Spleen (tissue), 11 donors: ENCODE results near the gene NUP210L. TPM values are rescaled to one million over a fixed set of nuclear protein-coding genes. Genes with fewer than 3 reads are reported as not detected.

Experiments
- DNase-seq: peaks from one replicate; pipeline ENCODE4 v3.0.0-alpha.2; 2020
- H3K27ac ChIP-seq, 8 donors: fragments of 200-600 bp; sonication (generic) in 7 of 8; 1 replicate in 4 of 8; 2 replicates in 4 of 8; pipeline versions ENCODE4 v1.5.0 to v1.8.0; 2016 to 2021; ENCODE audit warnings: inconsistent platforms in 4 of 8, mild to moderate bottlenecking in 4 of 8, moderate library complexity in 1 of 8
- H3K27me3 ChIP-seq, 7 donors: fragments of 200-600 bp; sonication (generic) in 6 of 7; replicated peaks in 1 of 7; 1 replicate in 4 of 7; 2 replicates in 3 of 7; pipeline versions ENCODE4 v1.5.0 to v1.8.0; 2016 to 2021; ENCODE audit warnings: inconsistent platforms in 3 of 7, mild to moderate bottlenecking in 1 of 7
- H3K36me3 ChIP-seq, 6 donors: fragments of 200-600 bp; sonication (generic) in 5 of 6; 1 replicate in 4 of 6; 2 replicates in 2 of 6; pipeline versions ENCODE4 v1.5.0 to v1.8.0; 2016 to 2021; ENCODE audit warnings: inconsistent platforms in 2 of 6
- H3K4me1 ChIP-seq, 6 donors: fragments of 200-600 bp; sonication (generic) in 5 of 6; 1 replicate in 3 of 6; 2 replicates in 3 of 6; pipeline versions ENCODE4 v1.5.0 to v1.8.0; 2016 to 2021; ENCODE audit warnings: inconsistent platforms in 3 of 6
- H3K4me3 ChIP-seq, 8 donors: fragments of 200-600 bp; sonication (generic) in 7 of 8; 1 replicate in 4 of 8; 2 replicates in 4 of 8; pipeline versions ENCODE4 v1.5.0 to v1.8.0; 2016 to 2021; ENCODE audit warnings: inconsistent platforms in 4 of 8, mild to moderate bottlenecking in 4 of 8, moderate library complexity in 2 of 8
- H3K9me3 ChIP-seq, 8 donors: fragments of 200-600 bp; sonication (generic) in 7 of 8; 1 replicate in 4 of 8; 2 replicates in 4 of 8; pipeline versions ENCODE4 v1.5.0 to v1.8.0; 2016 to 2021; ENCODE audit warnings: inconsistent platforms in 4 of 8
- POLR2A ChIP-seq, 3 donors: fragments of 450-650 bp; IDR thresholded peaks; one replicate each; pipeline ENCODE4 v1.5.1; 2017; ENCODE audit warnings: antibody characterized with exemption in 3 of 3, mild to moderate bottlenecking in 1 of 3
- POLR2AphosphoS5 ChIP-seq, 3 donors: sonication (generic); formaldehyde crosslinking; IDR thresholded peaks; one replicate each; pipeline ENCODE4 v1.5.1; 2017; ENCODE audit warnings: antibody characterized with exemption in 3 of 3
- WGBS, 5 donors: extraction: QIAGEN DNeasy Blood & Tissue Kit in 3 of 5; methylation state at CpG; one replicate each; pipeline versions ENCODE4 v1.1.5 to v1.1.7; 2013 to 2018; 5-methylcytosine and 5-hydroxymethylcytosine counted together
- intact Hi-C: fragments of 100-400 bp; cut with DNase I; formaldehyde crosslinking; loops from one replicate; pipeline ENCODE4 v1.15.0; 2023; ENCODE audit warnings: low total_unique reads
- polyA plus RNA-seq, 3 donors: library from polyadenylated mRNA; stranded (reverse); fragments of 200-250 nt; gene quantifications; one replicate each; pipeline ENCODE4 v1.2.1, GENCODE V29; 2013
- total RNA-seq, 7 donors: library from RNA; depleted of rRNA in 3 of 7; stranded (reverse); fragments of >200 nt in 3 of 7; fragmentation: NEBNext Ultra II Directional in 4 of 7; extraction: Animal tissue kit (Norgen Biotek cat#: 25700) in 4 of 7; gene quantifications; one replicate each; pipeline versions ENCODE4 v1.1.0 to v1.2.1, GENCODE V29; 2016 to 2021
- TF ChIP-seq, protein P1 (sequence below), 11 experiments: fragments of 200-600 bp in 7 of 11; fragments of 450-650 bp in 4 of 11; sonication (generic) in 4 of 11; IDR thresholded peaks in 8 of 11; conservative IDR thresholded peaks in 3 of 11; 1 replicate in 7 of 11; 2 replicates in 4 of 11; pipeline versions ENCODE4 v1.4.0 to v1.8.0; 2016 to 2021; ENCODE audit warnings: antibody characterized with exemption in 11 of 11, inconsistent platforms in 4 of 11, mild to moderate bottlenecking in 1 of 11
- donor health status: healthy with polysubstance abuse.
- donor health status: DM: no; HTN: no; CAD: no; lungs with moderate emphysema.
- donor health status: DM: no; HTN: no; CAD: no.
- donor health status: Bipolar disorder and iron deficiency.
- donor health status: healthy.
- donor health status: DM: no; HTN: no; CAD: no.
- donor health status: DM: yes; HTN: yes; CAD: no.

The NUP210L gene
- total and polyA plus RNA-seq, 10 donors, result 0.02 to 0.34 (median 0.09) TPM; not detected in 4

- 20 to 26% (median 21%) methylated on average over 6 of the region's 6 CpGs for WGBS, 5 donors
These were observed 197.7 kb downstream of the NUP210L start for GRCh38 chr1:153956997-153957715.

GRCh38 chr1:153954826-153955225 is 200.0 kb downstream of the NUP210L start:
- TF ChIP-seq POLR2A (IDR thresholded peaks at IDR 0.05) (no peak), POLR2AphosphoS5 (IDR thresholded peaks at IDR 0.05) (no peak)
- TF ChIP-seq, protein P1, sequence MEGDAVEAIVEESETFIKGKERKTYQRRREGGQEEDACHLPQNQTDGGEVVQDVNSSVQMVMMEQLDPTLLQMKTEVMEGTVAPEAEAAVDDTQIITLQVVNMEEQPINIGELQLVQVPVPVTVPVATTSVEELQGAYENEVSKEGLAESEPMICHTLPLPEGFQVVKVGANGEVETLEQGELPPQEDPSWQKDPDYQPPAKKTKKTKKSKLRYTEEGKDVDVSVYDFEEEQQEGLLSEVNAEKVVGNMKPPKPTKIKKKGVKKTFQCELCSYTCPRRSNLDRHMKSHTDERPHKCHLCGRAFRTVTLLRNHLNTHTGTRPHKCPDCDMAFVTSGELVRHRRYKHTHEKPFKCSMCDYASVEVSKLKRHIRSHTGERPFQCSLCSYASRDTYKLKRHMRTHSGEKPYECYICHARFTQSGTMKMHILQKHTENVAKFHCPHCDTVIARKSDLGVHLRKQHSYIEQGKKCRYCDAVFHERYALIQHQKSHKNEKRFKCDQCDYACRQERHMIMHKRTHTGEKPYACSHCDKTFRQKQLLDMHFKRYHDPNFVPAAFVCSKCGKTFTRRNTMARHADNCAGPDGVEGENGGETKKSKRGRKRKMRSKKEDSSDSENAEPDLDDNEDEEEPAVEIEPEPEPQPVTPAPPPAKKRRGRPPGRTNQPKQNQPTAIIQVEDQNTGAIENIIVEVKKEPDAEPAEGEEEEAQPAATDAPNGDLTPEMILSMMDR (IDR thresholded peaks at IDR 0.05 in 8 of 11, conservative IDR thresholded peaks at IDR 0.05 in 3 of 11), result no peak
- H3K4me1 ChIP-seq, result peaks cover 33 to 74% (median 48%) of the 10 kb centered on the region in 6 donors
- H3K9me3 ChIP-seq, result no peaks in the 10 kb centered on the region
- DNase-seq, result no peak
- peak overlapping the region in 1 of 8 donors; percentile 16 for H3K27ac ChIP-seq
- intact Hi-C loops, result no loop called here
- WGBS, 5 donors, result 91 to 98% (median 94%) methylated on average over 10 of the region's 10 CpGs
- no peak overlapping the region for H3K4me3 ChIP-seq
- H3K27me3 ChIP-seq, result no peaks in the 10 kb centered on the region
- peaks cover 0 to 62% (median 51%) of the 10 kb centered on the region in 6 donors for H3K36me3 ChIP-seq

More at GRCh38 chr1:153956997-153957715, 197.7 kb downstream of the NUP210L start:
- no peaks in the 10 kb centered on the region for H3K27me3 ChIP-seq
- H3K4me3 ChIP-seq, result peak overlapping the region; percentile 84 to 97 (median 92)
- peaks cover 0 to 62% (median 41%) of the 10 kb centered on the region in 6 donors for H3K36me3 ChIP-seq
- H3K27ac ChIP-seq, result peak overlapping the region; percentile 85 to 99 (median 97)
- H3K9me3 ChIP-seq, result no peaks in the 10 kb centered on the region
- TF ChIP-seq POLR2A (IDR thresholded peaks at IDR 0.05), result no peak
- TF ChIP-seq, protein P1 (IDR thresholded peaks at IDR 0.05 in 8 of 11, conservative IDR thresholded peaks at IDR 0.05 in 3 of 11), result no peak
- no peak for TF ChIP-seq POLR2AphosphoS5 (IDR thresholded peaks at IDR 0.05)
- intact Hi-C loops, result no loop called here
- peak; percentile 70 for DNase-seq
- H3K4me1 ChIP-seq, result peaks cover 37 to 86% (median 63%) of the 10 kb centered on the region in 6 donors

DNA sequence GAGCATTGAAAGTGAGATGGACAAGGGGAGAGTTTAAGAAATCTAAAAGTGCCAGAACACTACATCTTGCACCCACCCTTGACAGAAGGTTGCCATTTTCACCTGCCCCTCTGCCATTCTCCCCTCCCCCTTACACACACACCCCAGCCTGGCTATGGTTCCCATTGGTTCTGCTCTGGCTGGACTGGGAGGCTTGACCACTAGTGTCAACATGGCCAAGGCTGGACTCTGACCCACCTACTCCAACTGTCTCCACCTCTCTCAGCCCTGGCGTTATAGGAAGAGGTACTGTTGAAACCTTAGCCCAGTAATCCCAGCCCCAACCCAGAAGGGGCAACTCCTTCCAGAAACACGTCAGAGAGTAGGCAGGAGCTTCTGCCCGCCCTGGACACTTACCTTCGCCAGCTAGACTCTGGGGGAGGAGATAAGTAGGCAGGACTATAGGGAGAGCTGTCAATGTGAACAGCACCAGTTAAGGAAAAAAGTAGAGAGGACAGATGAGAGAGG is 201.0 kb downstream of the NUP210L start:
- 84 to 92% (median 87%) methylated on average over 4 of the region's 4 CpGs for WGBS, 5 donors
- intact Hi-C loops, result no loop called here
- H3K9me3 ChIP-seq, result no peaks in the 10 kb centered on the region
- peaks cover 0 to 63% (median 54%) of the 10 kb centered on the region in 6 donors for H3K36me3 ChIP-seq
- no peak overlapping the region for H3K27ac ChIP-seq
- TF ChIP-seq, protein P1 (IDR thresholded peaks at IDR 0.05 in 8 of 11, conservative IDR thresholded peaks at IDR 0.05 in 3 of 11), result no peak
- TF ChIP-seq POLR2A (IDR thresholded peaks at IDR 0.05) (no peak), POLR2AphosphoS5 (IDR thresholded peaks at IDR 0.05) (no peak)
- H3K4me3 ChIP-seq, result no peak overlapping the region
- H3K27me3 ChIP-seq, result no peaks in the 10 kb centered on the region
- peaks cover 28 to 74% (median 39%) of the 10 kb centered on the region in 6 donors for H3K4me1 ChIP-seq
- no peak for DNase-seq

DNA sequence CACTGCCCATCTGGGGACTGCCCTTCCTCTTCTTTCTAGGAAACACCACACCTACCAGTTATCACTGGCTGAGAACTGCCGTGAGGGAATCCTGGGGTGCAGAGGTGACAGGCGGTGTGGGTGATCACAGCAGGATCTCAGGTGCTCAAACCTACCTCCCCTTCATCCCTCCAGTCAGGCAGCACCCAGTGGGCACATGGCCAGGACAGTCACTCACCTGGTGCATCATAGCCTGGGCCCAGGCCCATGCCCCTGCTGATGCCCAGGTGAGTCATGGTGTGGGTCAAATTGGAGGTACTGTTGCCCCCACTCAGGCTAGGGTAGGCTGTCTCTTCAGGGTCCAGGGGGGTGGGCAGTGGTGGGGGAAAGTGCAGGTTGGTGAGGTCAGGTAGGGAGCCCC is 203.1 kb downstream of the NUP210L start:
- H3K27ac ChIP-seq, result peak overlapping the region in 1 of 8 donors; percentile 14
- intact Hi-C loops, result no loop called here
- H3K4me1 ChIP-seq, result peaks cover 23 to 83% (median 40%) of the 10 kb centered on the region in 6 donors
- peaks cover 0 to 82% (median 72%) of the 10 kb centered on the region in 6 donors for H3K36me3 ChIP-seq
- TF ChIP-seq POLR2A (IDR thresholded peaks at IDR 0.05), result no peak
- DNase-seq, result no peak
- no peak overlapping the region for H3K4me3 ChIP-seq
- 73 to 95% (median 89%) methylated on average over 2 of the region's 2 CpGs for WGBS, 5 donors
- H3K9me3 ChIP-seq, result no peaks in the 10 kb centered on the region
- no peaks in the 10 kb centered on the region for H3K27me3 ChIP-seq
